Activated naive CD4-positive, alpha-beta T cell treated with anti-CD3 and anti-CD28 coated beads, Interleukin-2, amount 50 U/mL, for 72 hours (primary cell): ENCODE data around the gene RNLS. TPM values are rescaled to one million over a fixed set of nuclear protein-coding genes. Genes with fewer than 3 reads are reported as not detected.

Experiments used
- ATAC-seq, 2 donors: fragments of 150-1000 bp; cut with Tn5 transposase; 2 replicates each; pipeline ENCODE4 v1.10.0; 2021; ENCODE audit warnings: mild to moderate bottlenecking in 2 of 2, moderate library complexity in 2 of 2
- DNase-seq, 2 donors: peaks; one replicate each; pipeline ENCODE4 v3.0.0; 2021 to 2022; ENCODE audit warnings: low spot score in 2 of 2
- H3K27ac Mint-ChIP-seq, 2 donors: one replicate each; pipeline ENCODE4 v1.8.0; 2022; ENCODE audit warnings: mild to moderate bottlenecking in 2 of 2, mixed read lengths in 2 of 2
- H3K36me3 Mint-ChIP-seq, 2 donors: one replicate each; pipeline ENCODE4 v1.8.0; 2022; ENCODE audit warnings: mixed read lengths in 2 of 2
- H3K9me3 Mint-ChIP-seq, 2 donors: one replicate each; pipeline ENCODE4 v1.8.0; 2022; ENCODE audit warnings: mixed read lengths in 2 of 2
- total RNA-seq, 2 donors: library from RNA; stranded (reverse); gene quantifications; one replicate each; pipeline ENCODE4 v1.2.3, GENCODE V29; 2022

Gene RNLS
- total RNA-seq, 2 donors from 2014 or later, result 3.3 to 3.8 TPM

DNA sequence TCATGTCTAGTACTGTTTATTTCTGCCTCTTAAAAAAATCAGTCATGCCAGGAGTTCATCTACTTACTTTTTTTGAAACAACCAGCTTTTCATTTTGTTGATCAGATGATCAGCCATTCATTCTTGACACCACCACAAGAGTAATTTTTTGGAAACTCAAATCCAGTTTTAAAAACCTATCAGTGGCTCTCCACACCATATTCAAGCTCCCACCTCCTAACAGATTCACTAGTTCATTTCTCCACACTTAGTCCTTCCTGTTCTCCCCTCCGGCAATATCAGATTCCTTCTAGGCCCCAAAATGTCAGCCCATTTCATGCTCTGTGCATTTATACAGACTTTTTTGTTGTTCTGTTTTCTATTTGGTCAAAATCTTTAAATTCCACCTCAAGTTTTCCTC lies 341.6 kb downstream of the RNLS start:
- Mint-ChIP-seq H3K27ac (no peak overlapping the region), H3K9me3 (peaks cover 0 to 3% of the 10 kb centered on the region in 2 donors), H3K36me3 (no peaks in the 10 kb centered on the region)
- ATAC-seq (no peak), DNase-seq (no peak)

DNA sequence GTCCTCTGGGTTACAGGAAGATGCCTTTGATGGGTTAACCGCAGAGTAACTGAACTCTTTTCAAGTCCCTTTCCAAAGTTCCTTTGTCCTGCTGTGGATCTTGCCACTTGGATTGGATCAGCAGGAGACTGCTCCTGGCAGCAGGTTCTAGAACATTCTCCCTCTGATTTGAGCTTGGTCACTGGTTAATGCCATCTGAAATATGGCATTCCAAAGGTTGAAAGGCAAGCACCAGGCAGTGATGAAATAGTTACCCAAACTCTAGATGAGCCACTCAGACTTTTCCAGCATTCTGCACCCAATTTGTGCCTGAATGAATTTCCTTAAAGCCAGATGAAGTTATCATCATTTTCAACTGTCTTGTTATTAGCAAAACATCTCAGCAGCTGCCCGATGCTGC lies 343.9 kb downstream of the RNLS start:
- H3K36me3 Mint-ChIP-seq, result no peaks in the 10 kb centered on the region

DNA sequence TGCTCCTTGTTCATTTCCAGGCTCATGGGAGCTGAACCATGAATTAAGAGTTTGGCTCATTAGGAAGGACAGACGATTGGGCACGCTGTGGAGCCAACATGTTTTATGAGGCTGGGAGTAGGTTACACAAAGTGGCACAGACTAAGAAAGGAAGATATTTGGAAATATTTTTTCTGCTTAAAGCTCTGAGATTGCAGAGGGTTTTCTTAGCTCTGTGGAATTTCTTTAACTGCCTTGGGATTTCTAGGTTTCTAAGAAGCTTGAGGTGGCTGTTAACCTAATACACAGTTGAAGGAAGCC lies 344.6 kb downstream of the RNLS start:
- peaks cover 0 to 3% of the 10 kb centered on the region in 2 donors for H3K9me3 Mint-ChIP-seq
- ATAC-seq (no peak), DNase-seq (no peak)
- no peaks in the 10 kb centered on the region for H3K36me3 Mint-ChIP-seq
- no peak overlapping the region for H3K27ac Mint-ChIP-seq

More for the DNA sequence above, 343.9 kb downstream of the RNLS start:
- H3K27ac Mint-ChIP-seq, result no peak overlapping the region
- no peak for DNase-seq
- peaks cover 0 to 3% of the 10 kb centered on the region in 2 donors for H3K9me3 Mint-ChIP-seq
- ATAC-seq, result no peak

DNA sequence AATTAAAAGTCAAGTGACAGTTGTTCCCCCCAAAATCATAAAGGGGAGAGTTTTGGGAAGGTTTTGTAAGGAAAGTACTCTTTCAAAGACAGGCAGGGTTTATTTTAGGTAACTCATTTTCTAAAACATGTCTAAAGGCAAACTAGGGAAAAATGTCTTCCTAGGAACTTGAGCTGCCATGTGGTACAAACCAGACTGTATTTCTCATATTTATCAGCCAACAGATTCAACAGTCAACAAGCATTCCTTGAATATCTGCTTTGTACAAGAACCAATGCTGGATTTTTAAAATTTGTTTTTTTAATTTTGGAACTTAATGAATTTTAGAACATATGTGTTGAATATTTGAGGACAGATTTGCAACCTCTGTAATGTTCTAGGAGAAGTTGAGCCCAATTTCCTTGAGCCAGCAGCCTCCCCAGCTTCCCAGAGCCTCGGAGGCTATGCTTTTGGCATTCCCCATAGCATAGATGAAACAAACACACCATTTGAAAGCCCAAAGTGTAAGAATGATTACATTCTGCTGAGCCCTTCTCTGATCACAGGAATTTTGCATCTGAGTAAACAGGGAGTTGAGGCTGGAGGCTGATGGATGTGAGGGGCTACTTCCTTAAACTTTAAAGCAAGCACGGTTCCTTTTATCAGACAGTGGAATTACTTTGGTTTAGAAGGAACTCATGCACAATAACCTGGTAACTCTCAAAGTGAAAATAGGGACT lies 345.1 kb downstream of the RNLS start:
- DNase-seq, result no peak
- no peaks in the 10 kb centered on the region for H3K36me3 Mint-ChIP-seq
- no peak for ATAC-seq

DNA sequence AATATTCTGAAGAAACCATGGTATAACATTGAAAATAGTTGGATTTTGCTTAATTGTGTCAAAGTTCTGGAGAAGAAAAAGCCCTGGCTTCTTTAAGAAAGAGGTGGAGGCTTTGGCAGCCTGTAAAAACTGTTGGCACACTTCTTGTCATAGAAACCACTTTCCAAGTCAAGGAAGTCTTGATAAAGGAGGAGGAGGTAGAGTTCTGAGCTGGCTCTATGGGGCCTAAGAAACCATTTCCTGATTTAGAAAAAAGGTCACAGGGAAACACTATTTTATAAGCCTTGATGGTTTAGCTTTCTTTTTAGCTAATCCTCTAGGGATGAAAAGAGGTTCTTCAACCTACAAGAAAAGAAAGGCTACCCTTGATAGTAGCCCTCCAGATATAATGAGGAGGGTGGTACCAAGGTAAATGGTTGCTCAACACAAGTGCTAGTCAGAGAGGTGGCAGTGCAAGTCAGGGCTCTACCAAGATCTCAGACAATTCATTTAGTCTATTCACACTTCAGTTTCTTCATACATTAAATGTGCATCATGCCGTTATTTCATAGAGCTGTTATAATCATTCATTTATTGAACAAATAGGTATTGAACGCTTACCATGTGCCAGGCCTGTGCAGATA lies 346.9 kb downstream of the RNLS start:
- no peak overlapping the region for H3K27ac Mint-ChIP-seq
- H3K36me3 Mint-ChIP-seq, result peaks cover 0 to 5% of the 10 kb centered on the region in 2 donors
- DNase-seq, result no peak
- peaks cover 0 to 5% of the 10 kb centered on the region in 2 donors for H3K9me3 Mint-ChIP-seq
- no peak for ATAC-seq

More for the DNA sequence above, 345.1 kb downstream of the RNLS start:
- Mint-ChIP-seq H3K9me3 (peaks cover 0 to 3% of the 10 kb centered on the region in 2 donors), H3K27ac (no peak overlapping the region)

DNA sequence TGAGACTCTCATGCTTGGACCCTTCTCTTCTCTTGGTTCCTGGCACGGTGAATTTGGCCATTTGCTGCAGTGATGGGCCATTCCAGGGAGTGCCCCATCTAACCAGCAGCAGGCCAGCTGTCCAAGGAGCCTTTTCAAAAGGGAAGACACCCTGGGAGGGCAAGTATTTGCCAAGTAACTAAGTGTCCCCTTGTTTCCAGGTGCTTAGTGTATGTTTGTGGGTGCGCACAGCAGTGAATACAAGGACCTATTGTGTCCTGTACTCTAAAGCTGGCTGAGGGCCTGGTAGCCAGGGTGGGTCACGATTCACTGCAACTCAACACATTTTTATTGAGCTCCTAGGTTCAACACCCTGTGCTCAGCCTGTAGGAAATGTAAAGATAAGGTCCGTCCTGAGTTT lies 348.8 kb downstream of the RNLS start:
- no peak overlapping the region for H3K27ac Mint-ChIP-seq
- peaks cover 5 to 10% of the 10 kb centered on the region in 2 donors for H3K36me3 Mint-ChIP-seq
- DNase-seq (no peak), ATAC-seq (no peak)
- H3K9me3 Mint-ChIP-seq, result peaks cover 4 to 13% of the 10 kb centered on the region in 2 donors

DNA sequence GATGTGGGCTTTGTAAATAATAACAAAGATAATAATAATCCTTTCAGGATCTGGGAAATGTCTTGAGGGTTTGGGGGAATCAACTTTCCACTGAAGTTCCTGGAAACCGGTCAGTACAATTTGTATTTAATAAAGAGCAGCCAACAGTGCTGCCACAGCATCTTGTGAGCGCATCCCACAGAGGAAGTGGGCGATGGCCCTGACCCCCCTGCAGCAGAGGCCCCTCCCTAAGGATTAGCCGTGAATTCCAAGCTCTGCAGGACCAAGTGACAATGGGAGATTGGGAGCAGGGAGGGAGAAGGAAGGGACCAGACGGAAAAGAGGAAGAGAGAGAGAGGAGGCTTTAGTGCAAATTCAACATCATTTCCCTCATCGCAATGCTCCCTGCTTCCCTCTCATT lies 349.2 kb downstream of the RNLS start:
- Mint-ChIP-seq H3K9me3 (peaks cover 4 to 15% of the 10 kb centered on the region in 2 donors), H3K36me3 (peaks cover 5 to 10% of the 10 kb centered on the region in 2 donors), H3K27ac (no peak overlapping the region)
- DNase-seq (no peak), ATAC-seq (no peak)

DNA sequence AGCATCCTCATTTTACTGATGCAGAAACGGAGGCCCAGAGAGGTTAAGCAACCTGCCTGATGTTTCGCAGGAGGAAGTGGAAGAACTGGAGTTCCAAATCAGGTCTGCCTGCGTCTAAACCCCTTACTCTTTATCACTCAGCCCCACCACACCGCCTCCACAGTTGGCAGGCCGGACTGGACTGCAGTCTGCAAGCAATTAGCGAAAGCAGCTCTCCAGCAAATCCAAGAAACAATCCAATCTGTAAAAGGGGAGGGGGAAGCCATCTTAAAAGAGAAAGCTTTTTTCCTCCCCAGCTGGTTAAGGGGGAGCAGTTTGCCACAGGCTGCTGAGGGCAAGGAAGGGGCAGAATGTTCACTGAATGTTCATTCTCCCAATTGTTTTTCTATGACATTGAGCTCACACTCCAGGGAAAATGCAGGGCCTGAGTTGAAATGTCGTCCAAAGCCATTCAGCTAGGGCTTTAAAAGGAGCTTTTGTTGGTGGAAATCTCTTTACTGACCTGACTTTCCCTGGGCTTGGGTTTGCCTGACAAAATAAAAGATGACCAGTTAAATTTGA lies 350.1 kb downstream of the RNLS start:
- H3K27ac Mint-ChIP-seq, result no peak overlapping the region
- no peak for DNase-seq
- peaks cover 5 to 10% of the 10 kb centered on the region in 2 donors for H3K36me3 Mint-ChIP-seq
- H3K9me3 Mint-ChIP-seq, result peaks cover 4 to 19% of the 10 kb centered on the region in 2 donors
- no peak for ATAC-seq

DNA sequence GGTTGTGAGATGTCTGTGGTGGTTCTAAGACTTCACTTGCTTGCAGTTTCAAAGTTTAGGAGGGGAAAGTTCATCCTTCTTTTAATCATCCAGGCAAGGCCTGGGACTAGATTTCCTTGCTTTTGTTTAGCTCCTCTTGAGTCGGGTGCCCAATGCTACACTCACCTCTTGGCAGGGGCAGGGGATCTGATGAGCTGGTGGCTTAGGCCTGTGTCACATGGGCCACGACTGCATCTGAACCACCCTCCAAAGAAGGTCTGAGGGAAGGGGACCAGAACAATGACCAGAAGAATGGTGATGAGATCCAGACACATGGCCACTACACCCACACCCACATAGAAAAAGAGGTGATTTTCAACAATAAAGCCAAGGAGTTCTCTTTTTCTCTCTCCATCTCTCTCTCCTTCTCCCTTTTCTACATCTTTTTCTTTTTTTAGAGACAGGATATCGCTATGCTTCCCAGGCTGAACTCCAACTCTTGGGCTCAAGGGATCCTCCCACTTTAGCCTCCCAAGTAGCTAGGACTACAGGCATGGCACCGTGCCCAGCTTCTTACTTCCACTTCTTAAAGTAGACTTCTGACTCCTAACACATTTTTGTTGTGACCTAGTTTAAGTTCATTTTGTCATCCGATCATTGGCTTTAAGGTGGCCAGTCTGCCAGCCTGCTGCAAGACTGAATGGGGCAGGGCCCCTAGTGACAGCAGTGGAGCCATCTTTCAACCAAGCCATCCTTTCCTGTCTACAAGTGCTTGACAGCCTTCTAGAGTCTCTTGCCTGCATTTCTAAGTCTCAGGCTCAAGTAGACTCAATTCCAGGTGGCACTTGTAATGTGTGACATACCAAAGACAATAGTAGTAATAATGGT lies 350.9 kb downstream of the RNLS start:
- DNase-seq (no peak), ATAC-seq (no peak)
- peaks cover 4 to 19% of the 10 kb centered on the region in 2 donors for H3K9me3 Mint-ChIP-seq
- H3K27ac Mint-ChIP-seq, result peak overlapping the region; percentile 6 to 56
- peaks cover 5 to 10% of the 10 kb centered on the region in 2 donors for H3K36me3 Mint-ChIP-seq

DNA sequence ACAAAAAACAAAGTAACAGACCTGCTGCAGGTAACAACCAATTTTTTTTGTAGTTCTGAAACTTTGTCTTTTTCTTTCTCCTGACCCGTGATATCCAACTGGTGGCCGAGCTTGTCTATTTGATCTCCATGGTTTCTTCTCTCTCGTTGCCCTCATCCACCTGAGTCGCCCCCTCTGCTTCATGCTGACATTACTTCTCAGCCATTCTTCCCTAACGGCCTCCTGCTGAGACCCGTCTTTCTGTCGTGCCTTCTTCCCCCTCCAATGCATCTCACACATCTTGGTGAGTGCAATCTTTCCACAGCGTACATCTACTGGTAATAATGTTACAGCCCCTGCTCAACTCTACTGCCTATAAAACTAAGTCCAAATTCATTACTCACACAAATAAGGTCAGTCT lies 352.9 kb downstream of the RNLS start:
- ATAC-seq (no peak), DNase-seq (no peak)
- H3K9me3 Mint-ChIP-seq, result peaks cover 4 to 19% of the 10 kb centered on the region in 2 donors
- no peak overlapping the region for H3K27ac Mint-ChIP-seq
- peaks cover 5 to 10% of the 10 kb centered on the region in 2 donors for H3K36me3 Mint-ChIP-seq

DNA sequence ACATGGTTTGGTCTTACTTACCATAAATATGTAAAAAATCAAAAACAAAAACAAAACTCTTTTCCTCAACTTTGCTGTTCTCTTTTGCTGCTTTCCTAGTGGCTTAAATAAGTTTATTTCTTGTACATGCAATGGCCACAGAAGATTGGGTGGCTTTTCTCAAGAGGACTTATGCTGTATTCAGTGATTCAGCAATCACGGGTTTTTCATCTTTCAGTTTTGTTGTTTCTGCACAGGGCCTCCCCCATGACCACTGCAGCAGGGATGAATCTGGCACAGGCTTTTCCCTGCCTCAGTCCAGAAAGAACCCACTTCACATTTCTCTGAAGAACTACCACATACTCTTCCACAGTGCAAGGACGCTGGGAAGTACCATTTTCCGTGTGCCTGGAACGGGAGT lies 355.0 kb downstream of the RNLS start:
- H3K9me3 Mint-ChIP-seq, result peaks cover 4 to 19% of the 10 kb centered on the region in 2 donors
- ATAC-seq, result no peak
- DNase-seq, result no peak
- peaks cover 5 to 10% of the 10 kb centered on the region in 2 donors for H3K36me3 Mint-ChIP-seq
- H3K27ac Mint-ChIP-seq, result no peak overlapping the region

DNA sequence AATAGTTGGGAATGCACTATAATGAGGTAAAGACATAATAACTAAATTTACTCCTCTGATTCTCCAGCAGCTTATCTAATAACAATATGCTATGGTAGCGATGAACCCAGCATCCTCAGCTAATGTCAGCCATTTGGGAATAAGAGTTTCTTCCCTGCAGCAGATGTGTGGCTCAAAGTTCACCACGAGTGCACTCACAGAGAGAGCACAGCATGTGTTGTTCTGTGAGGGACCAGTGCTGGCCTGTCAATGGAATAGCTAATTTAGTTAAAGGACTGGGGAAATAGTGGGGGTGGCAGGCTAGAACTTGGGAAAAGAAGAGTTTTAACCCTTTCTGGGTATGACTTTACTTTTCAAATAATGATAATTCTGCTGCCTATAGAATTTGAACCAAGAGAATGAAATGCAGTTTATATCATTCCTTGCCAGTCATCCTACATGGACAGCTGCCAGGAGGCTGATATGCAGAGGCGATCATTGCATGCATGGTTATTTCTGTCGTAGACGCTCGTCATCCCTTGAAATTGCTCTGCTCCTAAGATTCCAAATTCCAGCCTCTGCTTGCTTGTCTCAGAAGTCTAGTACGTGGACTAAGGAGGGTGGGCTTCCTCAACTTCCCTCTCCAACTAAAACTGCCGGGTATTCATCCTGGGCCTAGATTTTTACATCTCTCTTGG lies 355.6 kb downstream of the RNLS start:
- peaks cover 4 to 17% of the 10 kb centered on the region in 2 donors for H3K9me3 Mint-ChIP-seq
- H3K36me3 Mint-ChIP-seq, result peaks cover 5 to 8% of the 10 kb centered on the region in 2 donors
- no peak overlapping the region for H3K27ac Mint-ChIP-seq
- DNase-seq (no peak), ATAC-seq (no peak)

DNA sequence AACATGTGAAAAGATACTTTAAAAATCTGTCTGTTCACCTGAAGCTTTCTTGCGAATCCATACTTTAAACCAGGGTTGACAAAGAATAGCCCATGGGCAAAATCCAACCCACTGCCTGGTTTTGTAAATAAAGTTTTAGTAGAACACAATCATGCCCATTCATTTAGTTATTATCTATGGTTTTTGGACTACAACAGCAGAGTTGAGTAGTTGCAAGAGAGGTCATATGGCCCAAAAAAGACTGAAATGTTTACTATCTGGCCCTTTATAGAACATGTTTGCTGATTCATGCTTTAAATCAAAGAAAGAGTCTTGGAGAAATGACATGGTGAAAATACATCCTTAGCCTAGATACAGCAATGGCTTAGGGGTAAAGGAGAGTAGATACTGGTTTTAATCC lies 356.2 kb downstream of the RNLS start:
- peaks cover 5% of the 10 kb centered on the region in 2 donors for H3K36me3 Mint-ChIP-seq
- no peak overlapping the region for H3K27ac Mint-ChIP-seq
- ATAC-seq (no peak), DNase-seq (no peak)
- H3K9me3 Mint-ChIP-seq, result peaks cover 4 to 14% of the 10 kb centered on the region in 2 donors

DNA sequence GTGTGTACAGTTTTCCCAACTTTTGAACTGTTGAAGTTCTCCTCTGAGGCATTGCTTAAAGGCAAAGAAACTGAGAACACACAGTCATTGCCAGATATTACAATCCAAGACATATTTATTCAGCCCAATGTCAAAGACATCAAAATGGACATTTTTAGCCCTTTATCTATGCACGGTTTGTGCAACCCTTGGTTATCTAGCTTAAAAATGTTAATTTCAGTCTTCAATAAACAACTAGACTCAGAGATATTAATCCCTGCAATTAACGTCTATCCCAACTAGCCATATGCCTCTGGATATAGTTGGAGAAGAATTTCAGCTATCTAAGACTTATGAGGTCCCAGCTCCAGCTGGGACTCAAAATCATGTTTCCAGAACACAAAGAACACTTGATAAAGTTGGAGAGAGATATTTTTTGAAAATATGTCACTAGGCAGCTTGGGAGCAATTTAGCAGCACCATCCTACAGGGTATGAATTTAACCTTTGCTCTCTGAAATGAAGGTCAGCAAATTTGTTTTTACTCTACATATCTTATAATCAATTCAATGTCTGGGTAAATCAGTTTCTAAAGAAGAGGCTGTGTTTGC lies 357.0 kb downstream of the RNLS start:
- Mint-ChIP-seq H3K27ac (no peak overlapping the region), H3K36me3 (peaks cover 5% of the 10 kb centered on the region in 2 donors), H3K9me3 (peaks cover 4 to 14% of the 10 kb centered on the region in 2 donors)
- DNase-seq, result no peak
- no peak for ATAC-seq
